HG03135 (cell line): Measurements from ENCODE around the gene METTL2A.
A peak's percentile ranks its signal among the peaks of the same experiment; 100 is the strongest.
"Not testable (repeated sequence)": the region's sequence is repeated elsewhere in the genome, so short reads cannot be mapped to it uniquely, and the experiment has no call there.

Experiments used
- ATAC-seq: cut with Tn5 transposase; IDR thresholded peaks from one replicate; pipeline ENCODE4 v1.9.1; 2021; ENCODE audit warnings: mild to moderate bottlenecking, moderate library complexity; ENCODE audit not compliant: unreplicated experiment

The METTL2A gene, protein sequence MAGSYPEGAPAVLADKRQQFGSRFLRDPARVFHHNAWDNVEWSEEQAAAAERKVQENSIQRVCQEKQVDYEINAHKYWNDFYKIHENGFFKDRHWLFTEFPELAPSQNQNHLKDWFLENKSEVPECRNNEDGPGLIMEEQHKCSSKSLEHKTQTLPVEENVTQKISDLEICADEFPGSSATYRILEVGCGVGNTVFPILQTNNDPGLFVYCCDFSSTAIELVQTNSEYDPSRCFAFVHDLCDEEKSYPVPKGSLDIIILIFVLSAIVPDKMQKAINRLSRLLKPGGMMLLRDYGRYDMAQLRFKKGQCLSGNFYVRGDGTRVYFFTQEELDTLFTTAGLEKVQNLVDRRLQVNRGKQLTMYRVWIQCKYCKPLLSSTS

DNA sequence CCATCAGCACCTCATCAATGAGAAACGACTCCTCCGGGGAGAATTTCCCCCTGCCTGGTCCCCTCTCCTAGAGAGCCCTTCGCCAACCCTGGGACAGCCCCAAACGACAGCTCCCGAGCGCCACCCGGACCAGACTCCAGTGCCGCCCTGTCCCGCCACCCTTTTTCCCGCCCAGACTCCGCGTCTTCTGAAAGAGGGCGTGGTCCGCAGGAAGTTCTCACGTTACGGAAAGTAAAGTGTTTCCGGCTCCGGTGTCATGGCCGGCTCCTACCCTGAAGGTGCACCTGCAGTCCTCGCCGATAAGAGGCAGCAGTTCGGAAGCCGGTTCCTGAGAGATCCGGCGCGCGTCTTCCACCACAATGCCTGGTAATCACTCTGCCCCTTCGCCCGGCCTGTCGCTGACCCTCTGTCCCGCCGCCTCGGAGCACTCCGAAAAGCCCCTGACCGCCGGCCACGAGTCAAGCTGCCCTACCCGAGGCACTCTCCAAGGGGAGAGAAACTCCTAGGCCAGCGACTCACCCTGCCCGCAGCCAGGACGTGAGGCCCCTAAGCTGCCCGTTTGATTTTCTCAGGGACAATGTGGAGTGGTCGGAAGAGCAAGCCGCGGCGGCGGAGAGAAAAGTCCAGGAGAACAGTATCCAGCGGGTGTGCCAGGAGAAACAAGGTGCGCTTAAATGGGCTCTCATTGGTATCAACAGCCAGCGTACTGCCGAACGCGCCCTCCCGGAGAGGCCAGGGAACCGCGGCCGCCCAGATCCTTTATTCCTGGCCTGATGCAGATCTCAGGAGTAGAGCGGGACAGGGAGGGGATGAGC lies at the start of gene METTL2A:
METTL2A (plus strand) TSS at position 251 of the 815 bp plus-strand sequence; CDS start at position 257, 6 bp downstream.
- peak; percentile 93 for ATAC-seq

DNA sequence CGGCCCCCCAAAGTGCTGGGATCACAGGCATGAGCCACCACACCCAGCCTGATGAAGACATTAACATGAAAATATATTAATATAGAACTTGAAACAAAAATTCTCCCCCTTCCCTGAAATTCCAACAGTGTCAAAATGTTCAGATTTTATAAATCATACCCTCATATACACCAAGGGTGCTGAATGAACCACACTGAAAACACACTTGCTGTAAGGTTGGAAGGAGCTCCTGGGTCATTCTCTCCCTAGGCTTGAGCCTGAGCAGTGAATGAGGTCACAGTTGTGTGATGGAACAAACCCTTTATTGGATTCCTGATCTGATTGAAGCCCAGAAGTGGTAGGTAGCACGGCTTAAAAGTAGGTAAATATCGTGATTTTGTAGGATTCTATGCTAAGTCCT lies 43.4 kb upstream of the METTL2A start, which contains the start of gene EFCAB3:
EFCAB3 (plus strand) TSS at position 301 of the 400 bp plus-strand sequence. CDS start 2,427 bp downstream, outside the sequence.
- no peak for ATAC-seq

- ATAC-seq: no peak
Observed at GRCh38 chr17:62381561-62381960, 42.1 kb upstream of the METTL2A start.

- ATAC-seq: no peak
Observed at GRCh38 chr17:62388856-62389255, 34.8 kb upstream of the METTL2A start.

DNA sequence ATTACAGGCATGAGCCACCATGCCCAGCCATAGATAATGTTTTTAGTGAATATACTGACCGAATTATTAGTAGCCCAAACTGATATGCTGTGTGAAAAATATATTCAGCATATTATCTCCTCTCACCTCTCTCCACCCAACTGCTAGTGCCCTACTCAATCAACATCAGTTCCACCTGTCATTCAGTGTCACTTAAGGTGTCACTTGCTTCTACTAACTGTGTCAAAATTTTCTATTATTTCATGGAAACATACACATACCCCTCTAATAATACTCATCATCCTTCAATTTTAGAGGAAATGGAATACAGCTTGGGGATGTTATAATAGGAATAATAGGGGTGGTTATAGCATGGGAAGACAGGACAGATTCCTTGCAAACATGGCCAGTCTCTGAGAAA lies 30.8 kb upstream of the METTL2A start:
- ATAC-seq: no peak

DNA sequence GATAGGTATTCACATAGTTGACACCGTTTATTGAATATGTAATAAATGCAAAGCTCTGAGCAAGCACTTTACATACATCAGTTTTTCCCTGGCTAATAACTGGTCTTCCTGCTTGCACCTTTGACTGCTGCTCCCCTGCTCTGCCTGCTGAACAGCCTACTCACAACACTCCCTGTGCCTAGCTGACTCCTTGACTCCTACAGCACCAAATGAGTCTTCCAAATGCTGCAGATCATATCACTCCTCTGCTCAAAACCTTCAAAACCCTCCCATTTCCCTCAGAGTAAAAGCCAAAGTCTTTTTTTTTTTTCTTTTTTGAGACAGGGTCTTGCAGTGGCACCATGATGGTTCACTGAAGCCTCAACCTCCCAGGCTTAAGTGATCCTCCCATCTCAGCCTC lies 24.8 kb upstream of the METTL2A start:
- ATAC-seq: no peak

DNA sequence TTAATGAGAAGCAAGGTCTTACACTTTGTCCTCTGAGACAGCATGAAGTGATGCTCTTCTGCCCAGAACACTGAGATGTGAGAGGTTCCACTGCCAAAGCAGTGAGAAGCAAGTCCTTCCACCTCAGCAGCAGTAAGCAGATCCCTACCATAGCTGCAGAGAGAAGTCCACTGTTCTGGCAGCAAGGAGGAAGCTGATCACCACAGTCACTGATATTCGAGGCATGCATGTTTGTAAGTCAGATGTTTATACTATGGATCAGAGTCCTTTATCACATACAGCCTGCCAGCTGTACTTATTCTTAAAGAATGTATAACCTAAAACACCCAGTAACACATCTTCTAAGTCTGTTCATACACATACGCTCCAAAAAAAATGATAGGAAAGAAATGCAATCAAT lies 18.2 kb upstream of the METTL2A start:
- ATAC-seq: no peak

- ATAC-seq: not testable (repeated sequence)
Observed at GRCh38 chr17:62413090-62413489, 10.6 kb upstream of the METTL2A start.

DNA sequence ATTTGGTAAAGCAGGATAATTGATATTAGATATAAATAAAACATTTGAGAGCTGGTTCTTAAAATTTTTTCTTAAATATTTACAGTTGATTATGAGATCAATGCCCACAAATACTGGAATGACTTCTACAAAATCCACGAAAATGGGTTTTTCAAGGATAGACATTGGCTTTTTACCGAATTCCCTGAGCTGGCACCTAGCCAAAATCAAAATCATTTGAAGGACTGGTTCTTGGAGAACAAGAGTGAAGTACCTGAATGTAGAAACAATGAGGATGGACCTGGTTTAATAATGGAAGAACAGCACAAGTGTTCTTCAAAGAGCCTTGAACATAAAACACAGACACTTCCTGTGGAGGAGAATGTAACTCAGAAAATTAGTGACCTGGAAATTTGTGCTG lies 2.5 kb downstream of the METTL2A start:
- not testable (repeated sequence) for ATAC-seq

DNA sequence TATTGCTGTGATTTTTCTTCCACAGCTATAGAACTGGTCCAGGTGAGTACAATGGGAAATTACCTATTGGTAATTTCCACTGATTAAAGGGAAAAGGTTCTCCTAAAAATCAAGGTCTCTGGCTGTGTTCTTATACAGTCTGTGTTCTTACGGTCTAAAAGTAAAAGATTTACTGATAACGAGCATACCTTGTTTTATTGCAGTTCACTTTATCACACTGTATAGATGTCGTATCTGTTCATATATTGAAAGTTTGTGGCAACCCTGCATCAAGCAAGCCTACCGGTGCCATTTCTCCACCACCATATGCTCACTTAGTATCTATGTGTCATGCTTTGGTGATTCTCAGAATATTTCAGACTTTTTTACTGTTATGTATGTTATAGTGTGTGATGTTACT lies 11.6 kb downstream of the METTL2A start:
- ATAC-seq: not testable (repeated sequence)

GRCh38 chr17:62441181-62441580 lies 17.5 kb downstream of the METTL2A start:
- ATAC-seq: not testable (repeated sequence)

DNA sequence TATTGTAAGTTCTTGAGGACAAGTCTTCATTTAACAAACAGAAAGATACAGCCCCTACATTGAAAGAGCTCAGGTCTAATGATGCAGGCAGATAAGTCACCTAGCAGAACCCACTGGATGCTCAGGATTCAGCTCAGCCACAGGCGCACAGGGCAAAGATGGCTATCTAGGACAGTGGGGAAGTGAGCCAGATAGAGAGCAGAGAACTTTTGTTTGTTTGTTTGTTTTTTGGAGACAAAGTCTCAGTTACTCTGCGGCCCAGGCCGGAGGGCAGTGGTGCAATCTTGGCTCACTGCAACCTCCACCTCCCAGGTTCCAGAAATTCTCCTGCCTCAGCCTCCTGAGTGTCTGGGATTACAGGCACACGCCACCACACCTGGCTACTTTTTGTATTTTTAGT lies 20.4 kb downstream of the METTL2A start:
- ATAC-seq: no peak

DNA sequence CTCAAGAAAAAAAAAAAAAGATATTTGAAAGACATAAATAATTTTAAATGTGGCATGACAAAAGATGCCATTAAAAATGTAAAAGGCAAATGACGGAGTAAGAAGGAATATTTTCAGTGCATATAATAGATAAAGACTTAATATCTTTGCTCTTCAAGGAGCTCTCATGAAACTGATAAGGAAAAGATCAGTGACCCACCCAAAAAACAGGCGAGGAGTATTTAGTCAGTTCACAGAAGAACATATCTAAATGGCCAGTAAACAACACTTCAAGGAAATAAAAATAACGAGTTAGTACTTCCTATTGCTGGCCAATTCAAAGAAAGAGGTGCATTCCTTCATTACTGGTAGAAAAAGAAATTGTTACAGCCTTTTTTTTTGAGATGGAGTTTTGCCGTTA lies 22.1 kb downstream of the METTL2A start:
- ATAC-seq: not testable (repeated sequence)

DNA sequence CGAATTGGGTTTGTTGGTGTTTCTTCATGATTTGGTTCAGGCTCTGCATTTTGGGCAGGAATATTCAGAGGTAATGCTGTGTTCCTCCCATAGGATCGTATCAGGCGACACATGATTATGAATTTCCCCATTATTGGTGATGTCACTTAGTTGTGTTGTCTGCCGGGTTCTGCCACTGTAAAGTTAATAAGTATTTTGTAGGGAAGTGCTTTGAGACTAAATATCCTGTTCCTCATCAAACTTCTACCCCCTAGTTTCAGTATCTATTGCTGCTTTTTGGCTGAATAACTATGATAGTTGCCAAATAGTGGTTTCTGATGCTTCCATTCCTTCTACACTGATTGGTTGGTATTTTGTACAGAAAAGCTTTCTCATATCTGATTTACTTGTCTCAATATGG lies 28.5 kb downstream of the METTL2A start:
- not testable (repeated sequence) for ATAC-seq

DNA sequence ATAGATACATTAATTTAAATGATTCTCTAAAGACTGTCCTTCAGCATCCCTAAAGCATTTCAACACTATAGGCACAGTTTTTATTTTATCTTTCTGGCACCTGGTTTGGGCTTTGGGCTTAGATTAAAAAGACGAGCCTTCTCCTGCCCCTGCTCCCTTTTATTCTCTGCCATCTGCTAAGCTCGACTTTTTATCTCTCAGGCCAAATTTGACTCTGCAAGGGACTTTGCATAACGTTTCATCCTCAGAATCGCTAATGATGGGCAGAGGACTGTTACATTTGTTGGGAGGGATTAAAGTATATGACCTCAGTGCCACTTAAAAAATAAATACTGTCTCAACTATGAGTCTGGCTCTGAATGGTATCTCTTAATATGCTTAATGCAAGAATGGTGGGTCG lies 29.3 kb downstream of the METTL2A start:
- not testable (repeated sequence) for ATAC-seq

DNA sequence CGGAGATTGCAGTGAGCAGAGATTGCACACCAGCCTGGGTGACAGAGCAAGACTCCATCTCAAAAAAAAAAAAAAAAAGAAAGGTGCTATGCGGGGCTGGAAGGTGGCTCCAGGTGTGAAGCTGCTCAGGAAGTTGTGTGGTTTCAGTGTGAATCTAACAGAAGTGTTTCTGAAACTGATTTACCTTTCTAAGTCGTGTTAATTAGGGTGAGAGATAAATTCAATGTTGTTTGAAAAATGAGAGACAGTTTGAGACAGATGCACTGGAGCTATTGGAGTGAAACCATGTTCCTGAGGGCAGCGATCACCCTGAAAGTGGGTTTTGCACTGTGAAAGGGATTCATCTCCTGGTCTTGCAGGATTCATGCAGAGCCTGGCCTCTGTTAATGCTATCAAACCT lies 30.0 kb downstream of the METTL2A start:
- ATAC-seq: peak; percentile 37

- ATAC-seq: peak; percentile 49
Observed at GRCh38 chr17:62454111-62454510, 30.4 kb downstream of the METTL2A start.

- ATAC-seq: no peak
Observed at GRCh38 chr17:62456016-62456415, 32.3 kb downstream of the METTL2A start.

- not testable (repeated sequence) for ATAC-seq
Observed at GRCh38 chr17:62458483-62458882, 34.8 kb downstream of the METTL2A start.

DNA sequence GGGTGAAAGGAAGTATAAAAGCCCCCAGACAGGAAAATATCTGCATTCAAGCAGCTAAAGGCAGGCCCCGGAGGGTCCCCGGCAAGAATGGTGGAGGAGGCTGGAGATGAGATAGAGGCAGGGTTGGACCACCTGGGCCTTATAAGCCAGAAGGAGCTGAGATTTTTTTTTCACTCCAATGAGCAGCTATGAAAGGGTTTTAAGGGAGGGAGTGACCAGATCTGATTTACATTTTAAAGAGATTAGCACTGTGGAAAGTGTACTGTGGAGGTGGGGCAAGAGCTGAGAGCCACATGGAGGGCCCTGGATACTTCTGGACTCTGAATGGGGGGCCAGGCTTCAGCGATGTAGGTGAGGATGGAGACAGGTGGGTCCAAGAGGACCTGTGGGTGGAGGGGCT lies 40.7 kb downstream of the METTL2A start:
- ATAC-seq: not testable (repeated sequence)

DNA sequence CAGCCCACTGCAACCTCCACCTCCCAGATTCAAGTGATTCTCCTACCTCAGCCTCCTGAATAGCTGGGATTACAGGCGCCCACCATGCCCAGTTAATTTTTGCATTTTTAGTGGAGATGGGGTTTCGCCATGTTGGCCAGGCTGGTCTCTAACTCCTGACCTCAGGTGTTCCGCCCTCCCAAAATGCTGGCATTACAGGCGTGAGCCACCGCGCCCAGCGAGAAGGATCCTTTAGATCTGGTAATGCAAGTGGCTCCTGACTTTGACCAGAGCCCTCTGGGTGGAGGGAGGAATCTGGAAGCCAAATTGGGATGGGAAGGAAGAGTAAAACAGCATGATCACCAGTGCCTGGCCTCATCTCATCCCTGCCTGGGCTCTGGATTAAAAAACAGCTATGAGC lies 41.6 kb downstream of the METTL2A start:
- ATAC-seq: not testable (repeated sequence)
